Dedifferentiated amniotic fluid mesenchymal stem cell (primary cell): ENCODE data around the gene SMIM21.

ENCODE experiments used
- DNase-seq: peaks from one replicate; pipeline ENCODE4 v3.0.0-alpha.2; 2016; ENCODE audit errors: extremely low spot score

The SMIM21 gene

DNA sequence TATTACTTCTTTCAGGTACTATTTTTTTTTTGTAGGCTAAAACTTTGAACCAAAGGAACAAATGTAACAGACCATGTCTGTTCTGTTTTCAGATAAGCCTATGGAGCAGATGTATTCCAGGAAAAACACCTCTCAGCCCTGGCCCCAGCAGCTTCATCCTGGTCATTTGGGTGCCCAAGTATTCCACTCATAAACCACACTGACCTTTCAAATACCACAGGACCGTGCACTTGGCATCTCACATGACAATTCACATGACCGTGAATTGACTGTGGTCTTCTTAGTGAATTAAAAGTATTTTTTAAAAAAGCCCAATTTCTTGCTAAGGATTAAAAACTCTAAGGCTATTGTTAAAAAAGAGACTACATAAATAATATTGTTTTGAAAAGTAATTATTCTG is 50.2 kb downstream of the SMIM21 start:
- no peak for DNase-seq

DNA sequence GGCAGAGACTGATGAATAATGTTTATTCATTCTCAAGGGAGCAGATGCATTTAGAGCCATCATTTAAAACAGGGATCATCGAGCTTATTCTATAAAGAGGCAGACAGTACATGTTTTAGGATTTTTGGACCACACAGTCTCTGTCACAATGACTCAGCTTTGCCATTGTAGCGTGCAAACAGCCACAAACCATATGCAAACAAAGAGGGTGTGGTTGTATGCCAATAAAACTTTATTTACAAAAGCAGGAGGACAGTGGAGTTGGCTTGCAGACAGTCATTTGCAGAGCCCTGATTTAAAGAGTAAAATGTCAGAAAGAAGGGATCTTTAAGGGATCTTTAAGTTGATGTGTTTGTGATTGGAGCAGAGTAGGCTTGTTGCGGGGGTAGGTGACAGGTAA is 51.5 kb downstream of the SMIM21 start:
- DNase-seq = no peak

GRCh38 chr18:75375341-75375740 is 52.2 kb downstream of the SMIM21 start:
- DNase-seq = no peak

DNA sequence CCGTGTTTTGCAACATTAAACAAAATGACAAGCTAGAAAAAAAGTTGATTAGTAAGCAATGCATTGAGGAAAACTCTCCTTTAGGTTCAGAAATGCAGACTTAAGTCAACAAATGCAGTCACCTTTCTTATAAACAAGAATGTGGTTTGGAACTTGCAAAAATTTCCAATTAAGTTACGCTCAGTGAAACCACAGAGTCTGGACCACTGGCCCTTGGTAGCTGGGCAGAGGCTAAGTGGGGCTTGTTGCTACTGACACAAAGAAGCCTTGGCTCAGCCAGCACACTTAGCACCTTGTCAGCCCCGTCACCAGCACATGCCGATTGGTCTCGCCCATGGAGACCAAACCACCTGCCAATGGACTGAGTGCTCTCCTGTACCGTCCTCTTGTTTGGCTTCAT is 53.0 kb downstream of the SMIM21 start:
- DNase-seq = no peak

DNA sequence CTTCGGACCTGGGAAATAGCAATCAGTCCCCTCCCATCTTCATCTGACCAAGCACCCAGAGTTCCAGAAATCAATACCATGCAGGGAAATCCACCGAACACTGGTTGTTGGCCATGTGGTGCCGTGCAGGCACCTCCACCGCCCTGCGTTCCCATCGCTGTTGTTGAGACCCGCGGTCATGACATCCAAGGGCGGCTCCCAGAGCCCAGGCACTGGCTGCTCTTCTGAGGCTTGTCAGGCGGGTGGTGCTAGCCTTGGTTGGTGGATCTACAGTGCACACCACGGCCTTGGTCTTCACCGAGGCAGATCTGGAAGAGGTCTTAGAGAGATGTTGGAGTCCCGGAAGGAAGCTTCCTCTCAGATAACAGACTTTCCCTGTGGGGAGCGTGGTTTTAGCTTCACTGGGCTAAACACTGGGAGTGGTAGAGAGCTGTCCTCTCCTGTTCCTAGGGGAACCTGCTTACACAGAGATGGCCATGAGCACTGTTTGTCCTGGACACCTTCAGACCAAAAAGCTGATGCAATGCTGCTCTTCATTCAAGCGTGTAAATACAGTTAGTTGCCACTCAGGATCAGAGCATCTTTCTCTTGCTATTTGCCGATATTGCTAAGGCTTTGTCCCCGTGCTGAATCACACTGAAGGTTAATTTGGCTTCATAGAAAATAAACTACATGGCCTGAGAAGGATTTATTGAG is 58.3 kb downstream of the SMIM21 start:
- no peak for DNase-seq

DNA sequence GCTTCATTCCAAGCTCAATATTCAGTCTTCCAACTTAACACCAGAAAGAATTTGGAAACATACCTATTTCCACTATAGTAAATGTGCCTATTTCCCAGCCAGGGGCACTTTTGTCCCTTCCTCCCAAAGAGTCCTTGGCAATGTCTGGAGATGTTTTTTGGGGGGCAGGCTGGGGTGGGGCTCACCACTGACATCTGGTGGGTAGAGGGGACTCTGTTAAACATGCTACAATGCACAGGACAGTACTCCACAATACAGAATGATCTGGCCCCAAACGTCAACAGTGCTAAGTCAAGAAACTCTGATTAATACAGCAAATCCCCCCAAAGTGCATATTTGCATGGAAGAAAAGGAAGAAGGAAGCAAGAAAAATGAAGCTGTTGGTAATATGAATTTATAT is 61.7 kb downstream of the SMIM21 start:
- no peak for DNase-seq

DNA sequence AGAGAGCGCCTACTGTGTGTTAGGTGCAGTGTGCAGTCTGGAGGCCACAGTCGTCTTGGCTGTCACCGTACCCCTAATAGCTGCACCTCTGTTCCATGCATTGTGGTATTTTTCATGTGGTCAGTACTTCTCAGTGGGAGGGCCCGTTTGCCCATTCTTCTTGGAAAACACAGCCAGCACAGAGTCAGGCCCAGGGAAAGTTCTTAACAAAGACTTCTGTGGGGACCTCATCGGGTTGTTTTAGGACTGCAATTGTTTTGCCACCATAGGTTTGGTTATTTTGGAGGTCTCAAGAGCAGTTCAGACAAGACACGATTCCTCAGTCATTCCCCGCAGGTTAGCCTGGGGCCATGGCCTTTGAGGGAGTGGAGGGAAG is 62.3 kb downstream of the SMIM21 start:
- no peak for DNase-seq

DNA sequence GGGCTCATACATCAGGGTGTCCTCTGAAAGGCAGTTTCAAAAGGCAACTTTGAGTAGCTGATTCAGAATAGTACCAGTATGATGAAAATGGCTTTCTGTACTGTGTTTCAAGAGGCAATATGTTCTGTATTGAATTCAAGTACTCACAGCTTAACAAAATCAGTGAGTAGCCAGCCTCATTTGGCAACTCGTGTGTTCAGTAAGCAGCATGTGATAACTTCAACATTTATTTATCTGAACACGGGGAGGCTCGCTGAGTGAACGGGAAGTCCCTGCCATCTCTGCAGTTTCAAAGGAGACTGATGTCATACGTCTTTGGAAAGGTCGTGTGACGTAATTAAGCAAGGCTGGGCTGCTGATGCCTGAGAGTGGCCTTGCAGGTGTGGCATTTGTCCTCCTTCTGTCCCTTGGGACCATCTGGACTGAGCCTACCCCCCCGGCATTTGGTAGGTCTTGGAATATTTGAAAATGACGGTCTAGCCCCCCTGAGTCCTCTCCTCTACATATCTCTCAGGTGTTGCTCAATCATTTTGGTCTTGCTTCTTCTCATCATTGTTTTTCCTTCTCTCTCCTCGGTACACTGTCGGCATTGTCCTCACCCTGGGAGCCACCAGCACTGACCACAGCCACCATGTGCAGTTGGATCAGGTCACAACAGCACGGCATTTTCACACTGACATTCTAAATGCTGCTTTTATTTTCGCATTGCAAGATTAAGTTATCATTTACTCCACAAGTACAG is 62.8 kb downstream of the SMIM21 start:
- no peak for DNase-seq

GRCh38 chr18:75363446-75364225 is 63.9 kb downstream of the SMIM21 start:
- DNase-seq = no peak

- DNase-seq = no peak
These were observed 65.1 kb downstream of the SMIM21 start for GRCh38 chr18:75362435-75362834.

- DNase-seq = no peak
These were observed 66.6 kb downstream of the SMIM21 start for GRCh38 chr18:75360941-75361340.

DNA sequence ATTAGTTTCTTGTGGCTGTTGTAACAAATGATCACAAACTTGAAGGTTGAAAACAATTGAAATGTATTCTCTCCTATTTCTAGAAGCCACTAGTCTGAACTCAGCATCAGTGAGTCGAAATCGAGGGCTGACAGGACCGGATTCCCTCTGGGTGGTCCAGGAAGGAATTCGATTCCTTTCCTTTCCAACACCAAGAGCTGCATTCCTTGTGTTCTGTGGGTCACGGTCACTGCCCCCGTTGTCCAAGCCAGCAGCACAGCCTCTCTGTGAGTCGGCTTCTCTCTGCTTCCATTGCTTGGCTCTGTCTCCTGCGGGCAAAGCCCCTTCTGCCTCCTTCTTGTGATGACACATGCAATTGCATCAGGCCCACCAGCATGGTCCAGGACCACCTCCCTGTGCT is 67.3 kb downstream of the SMIM21 start:
- no peak for DNase-seq
